GM12878 (cell line): ENCODE measurements around the gene NIFK. TPM values are rescaled to one million over a fixed set of nuclear protein-coding genes. Genes with fewer than 3 reads are reported as not detected.

ENCODE experiments used
- ATAC-seq: fragments of 200-7000 bp; cut with Tn5 transposase; 3 replicates; pipeline ENCODE4 v1.9.1; 2020; ENCODE audit warnings: mild to moderate bottlenecking, moderate library complexity
- BruUV-seq: library from RNA; stranded (reverse); fragments of 400-500 nt; replicated peaks from 2 replicates; lab custom pipeline; 2021; lab: Mats Ljungman, UMichigan
- CTCF ChIA-PET: fragments of 300-600 bp; sonication (Branson Sonifier 250); formaldehyde crosslinking; extraction: SDS; loops from one replicate; lab custom pipeline; 2021; ENCODE audit warnings: inconsistent platforms; lab: Yijun Ruan, JAX
- POLR2A ChIA-PET: fragments of 350-600 bp; formaldehyde crosslinking; extraction: SDS; loops from one replicate; lab custom pipeline; 2021; ENCODE audit warnings: inconsistent platforms; lab: Charles Lee
- RAD21 ChIA-PET: fragments of 300-600 bp; sonication (Branson Sonifier 250); formaldehyde crosslinking; loops from one replicate; lab custom pipeline; 2023; ENCODE audit warnings: antibody characterized with exemption; ENCODE audit not compliant: unreplicated experiment; lab: Charles Lee
- SMC1A ChIA-PET: fragments of 300-600 bp; sonication (Branson Sonifier 250); formaldehyde crosslinking; loops from one replicate; lab custom pipeline; 2023; ENCODE audit not compliant: unreplicated experiment, uncharacterized antibody; lab: Charles Lee
- DNase-seq: peaks from one replicate; pipeline ENCODE4 v3.0.0-alpha.2; 2011; ENCODE audit warnings: low read depth, low spot score
- FAIRE-seq: peaks from 3 replicates; lab custom pipeline; 2011; peaks lifted over from hg19 to GRCh38; lab: Jason Lieb, UNC
- H2AFZ ChIP-seq: 2 replicates; pipeline ENCODE4 v1.6.0; 2011; ENCODE audit warnings: low read depth, low read length, control low read depth; ENCODE audit not compliant: control insufficient read depth
- H3K27ac ChIP-seq: 2 replicates; pipeline ENCODE4 v1.5.1; 2011; ENCODE audit warnings: control low read depth; ENCODE audit not compliant: control insufficient read depth, insufficient read depth
- H3K27me3 ChIP-seq, 2 experiments: replicated peaks in 1 of 2; 2 replicates each; pipeline versions ENCODE4 v1.6.0 to v1.6.1; 2011; ENCODE audit warnings: low read length in 1 of 2; ENCODE audit not compliant: control insufficient read depth in 2 of 2, insufficient read depth in 2 of 2
- H3K36me3 ChIP-seq, 2 experiments: 2 replicates each; pipeline ENCODE4 v1.5.1; 2011; ENCODE audit warnings: low read length in 1 of 2; ENCODE audit not compliant: control insufficient read depth in 2 of 2, insufficient read depth in 2 of 2
- H3K4me1 ChIP-seq: 2 replicates; pipeline ENCODE4 v1.6.1; 2011; ENCODE audit warnings: mild to moderate bottlenecking, low read length, moderate library complexity, mixed read lengths; ENCODE audit not compliant: control insufficient read depth, insufficient read depth
- H3K4me2 ChIP-seq: 2 replicates; pipeline ENCODE4 v1.6.0; 2011; ENCODE audit warnings: control low read depth; ENCODE audit not compliant: control insufficient read depth, insufficient read depth
- H3K4me3 ChIP-seq: fragments of 200-600 bp; sonication (generic); 2 replicates; pipeline ENCODE4 v1.5.1; 2016
- H3K79me2 ChIP-seq: 2 replicates; pipeline ENCODE4 v1.6.0; 2011; ENCODE audit warnings: low read length; ENCODE audit not compliant: control insufficient read depth, insufficient read depth
- H3K9ac ChIP-seq: 2 replicates; pipeline ENCODE4 v1.8.0; 2011; ENCODE audit warnings: low read length, control low read depth, mixed read lengths; ENCODE audit not compliant: control insufficient read depth, insufficient read depth
- H3K9me3 ChIP-seq: replicated peaks from 3 replicates; pipeline ENCODE4 v1.5.1; 2011; ENCODE audit warnings: mild to moderate bottlenecking, low read length; ENCODE audit not compliant: control insufficient read depth, insufficient read depth
- H4K20me1 ChIP-seq: 2 replicates; pipeline ENCODE4 v1.6.0; 2011; ENCODE audit not compliant: control insufficient read depth, insufficient read depth
- CREB1 ChIP-seq: IDR thresholded peaks from 2 replicates; pipeline ENCODE4 v1.6.1; 2012; ENCODE audit warnings: low read depth, mild to moderate bottlenecking, inconsistent platforms
- FOS ChIP-seq: IDR thresholded peaks from 3 replicates; pipeline ENCODE4 v1.6.1; 2011; ENCODE audit warnings: borderline replicate concordance; ENCODE audit not compliant: insufficient read length; ENCODE audit errors: extremely low read depth
- FOXM1 ChIP-seq: IDR thresholded peaks from 2 replicates; pipeline ENCODE4 v1.6.1; 2012; ENCODE audit warnings: low read depth, mild to moderate bottlenecking, inconsistent platforms, low read length, moderate library complexity
- GABPA ChIP-seq: IDR thresholded peaks from 2 replicates; pipeline ENCODE4 v1.6.1; 2014; ENCODE audit warnings: antibody characterized with exemption, low read depth, mild to moderate bottlenecking, inconsistent platforms
- HCFC1 ChIP-seq: fragments of 150-350 bp; IDR thresholded peaks from 2 replicates; pipeline ENCODE4 v1.6.1; 2014; ENCODE audit warnings: low read length
- HDGF ChIP-seq: fragments of 450-650 bp; IDR thresholded peaks from 2 replicates; pipeline ENCODE4 v1.6.1; 2016; ENCODE audit warnings: antibody characterized with exemption
- LARP7 ChIP-seq: fragments of 450-650 bp; IDR thresholded peaks from 2 replicates; pipeline ENCODE4 v1.6.1; 2017; ENCODE audit warnings: mild to moderate bottlenecking
- NFIC ChIP-seq: IDR thresholded peaks from 2 replicates; pipeline ENCODE4 v1.6.1; 2012; ENCODE audit warnings: low read depth, mild to moderate bottlenecking, inconsistent platforms, low read length, moderate library complexity
- SMAD5 ChIP-seq: IDR thresholded peaks from 2 replicates; pipeline ENCODE4 v1.6.1; 2016; ENCODE audit warnings: antibody characterized with exemption, low read depth
- YY1 ChIP-seq: IDR thresholded peaks from 2 replicates; pipeline ENCODE4 v1.6.1; 2011; ENCODE audit warnings: low read depth, mild to moderate bottlenecking, low read length
- ZNF24 ChIP-seq: fragments of 450-650 bp; IDR thresholded peaks from 2 replicates; pipeline ENCODE4 v1.6.1; 2017; ENCODE audit warnings: antibody characterized with exemption, mild to moderate bottlenecking
- ZNF384 ChIP-seq: IDR thresholded peaks from 2 replicates; pipeline ENCODE4 v1.6.1; 2012; ENCODE audit warnings: low read depth, mild to moderate bottlenecking, low read length, improper control_type of control experiment, borderline replicate concordance
- WGBS: methylation state at CpG from one replicate; pipeline ENCODE4 v1.1.6; 2016; ENCODE audit warnings: low lambda C conversion rate; ENCODE audit not compliant: insufficient replicate concordance, insufficient coverage; ENCODE audit errors: missing lambda C conversion rate; 5-methylcytosine and 5-hydroxymethylcytosine counted together
- in situ Hi-C: fragments of 300-500 bp; cut with MboI; formaldehyde crosslinking; loops from 9 replicates; pipeline ENCODE4 v1.14.3; 2018; ENCODE audit warnings: mixed read lengths
- intact Hi-C: fragments of 100-400 bp; cut with micrococcal nuclease; formaldehyde crosslinking; loops from one replicate; pipeline ENCODE4 v1.14.2; 2022; ENCODE audit not compliant: unreplicated experiment
- polyA plus RNA-seq, 11 experiments: library from polyadenylated mRNA; depleted of rRNA in 4 of 11; unstranded in 6 of 11; stranded (reverse) in 5 of 11; fragments of >200 nt; fragmentation: Nextera tagmentation in 4 of 11; fragmentation: Illumina TruSeq in 1 of 11; extraction: Ambion mirVana in 4 of 11; extraction: Trizol in 1 of 11; gene quantifications; 1 replicate in 1 of 11; 2 replicates in 10 of 11; pipeline versions ENCODE4 v1.2.1 to v1.2.3, GENCODE V29; 2011 to 2016; ENCODE audit warnings: inconsistent platforms in 2 of 11, missing spikeins in 2 of 11, low read depth in 1 of 11
- total RNA-seq, 4 experiments: library from RNA; depleted of rRNA in 3 of 4; stranded (reverse); fragments of >200 nt in 3 of 4; fragmentation: Illumina TruSeq in 1 of 4; extraction: Trizol in 1 of 4; gene quantifications; 2 replicates each; pipeline versions ENCODE4 v1.2.1 to v1.2.3, GENCODE V29; 2013 to 2021
- TF ChIP-seq, protein P1 (sequence below): IDR thresholded peaks from 2 replicates; pipeline ENCODE4 v1.6.1; 2012; ENCODE audit warnings: improper control_type of control experiment, low read depth, low read length; ENCODE audit not compliant: insufficient replicate concordance
- TF ChIP-seq, protein P2 (sequence below): IDR thresholded peaks from 2 replicates; pipeline ENCODE4 v1.6.1; 2011; ENCODE audit warnings: mild to moderate bottlenecking, low read depth, low read length, moderate library complexity; ENCODE audit not compliant: insufficient replicate concordance

Gene NIFK
- total and polyA plus RNA-seq, 10 of the 15 experiments (the other 5 are each of a cell fraction or from before 2014, with no cell fraction given): 47.2 to 286 (median 157) TPM

GRCh38 chr2:121710470-121711170 is 26.1 kb downstream of the NIFK start:
- DNase-seq: no peak
- H3K27ac ChIP-seq: no peak overlapping the region
- H3K9me3 ChIP-seq: no peaks in the 10 kb centered on the region
- no peaks in the 10 kb centered on the region for H3K79me2 ChIP-seq
- H3K9ac ChIP-seq: no peak overlapping the region
- no peak overlapping the region for H3K4me2 ChIP-seq
- H3K36me3 ChIP-seq: no peaks in the 10 kb centered on the region
- no peak overlapping the region for H3K4me3 ChIP-seq
- in situ Hi-C loops (loop anchor here (25.0 kb wide), 1 partner anchor 623 kb away; no protein-coding TSS in a partner anchor), intact Hi-C loops (no loop called here)
- no peak for ATAC-seq
- no peak for FAIRE-seq
- ChIA-PET POLR2A (interaction anchor here (0.7 kb wide), 1 partner anchor 11 kb away, joined by 3 read pairs; no protein-coding TSS in a partner anchor), CTCF (no interaction called here), RAD21 (no interaction called here), SMC1A (no interaction called here)
- H2AFZ ChIP-seq: no peak overlapping the region
- no peaks in the 10 kb centered on the region for H3K27me3 ChIP-seq
- TF ChIP-seq ZNF384: no peak
- TF ChIP-seq, protein P1, sequence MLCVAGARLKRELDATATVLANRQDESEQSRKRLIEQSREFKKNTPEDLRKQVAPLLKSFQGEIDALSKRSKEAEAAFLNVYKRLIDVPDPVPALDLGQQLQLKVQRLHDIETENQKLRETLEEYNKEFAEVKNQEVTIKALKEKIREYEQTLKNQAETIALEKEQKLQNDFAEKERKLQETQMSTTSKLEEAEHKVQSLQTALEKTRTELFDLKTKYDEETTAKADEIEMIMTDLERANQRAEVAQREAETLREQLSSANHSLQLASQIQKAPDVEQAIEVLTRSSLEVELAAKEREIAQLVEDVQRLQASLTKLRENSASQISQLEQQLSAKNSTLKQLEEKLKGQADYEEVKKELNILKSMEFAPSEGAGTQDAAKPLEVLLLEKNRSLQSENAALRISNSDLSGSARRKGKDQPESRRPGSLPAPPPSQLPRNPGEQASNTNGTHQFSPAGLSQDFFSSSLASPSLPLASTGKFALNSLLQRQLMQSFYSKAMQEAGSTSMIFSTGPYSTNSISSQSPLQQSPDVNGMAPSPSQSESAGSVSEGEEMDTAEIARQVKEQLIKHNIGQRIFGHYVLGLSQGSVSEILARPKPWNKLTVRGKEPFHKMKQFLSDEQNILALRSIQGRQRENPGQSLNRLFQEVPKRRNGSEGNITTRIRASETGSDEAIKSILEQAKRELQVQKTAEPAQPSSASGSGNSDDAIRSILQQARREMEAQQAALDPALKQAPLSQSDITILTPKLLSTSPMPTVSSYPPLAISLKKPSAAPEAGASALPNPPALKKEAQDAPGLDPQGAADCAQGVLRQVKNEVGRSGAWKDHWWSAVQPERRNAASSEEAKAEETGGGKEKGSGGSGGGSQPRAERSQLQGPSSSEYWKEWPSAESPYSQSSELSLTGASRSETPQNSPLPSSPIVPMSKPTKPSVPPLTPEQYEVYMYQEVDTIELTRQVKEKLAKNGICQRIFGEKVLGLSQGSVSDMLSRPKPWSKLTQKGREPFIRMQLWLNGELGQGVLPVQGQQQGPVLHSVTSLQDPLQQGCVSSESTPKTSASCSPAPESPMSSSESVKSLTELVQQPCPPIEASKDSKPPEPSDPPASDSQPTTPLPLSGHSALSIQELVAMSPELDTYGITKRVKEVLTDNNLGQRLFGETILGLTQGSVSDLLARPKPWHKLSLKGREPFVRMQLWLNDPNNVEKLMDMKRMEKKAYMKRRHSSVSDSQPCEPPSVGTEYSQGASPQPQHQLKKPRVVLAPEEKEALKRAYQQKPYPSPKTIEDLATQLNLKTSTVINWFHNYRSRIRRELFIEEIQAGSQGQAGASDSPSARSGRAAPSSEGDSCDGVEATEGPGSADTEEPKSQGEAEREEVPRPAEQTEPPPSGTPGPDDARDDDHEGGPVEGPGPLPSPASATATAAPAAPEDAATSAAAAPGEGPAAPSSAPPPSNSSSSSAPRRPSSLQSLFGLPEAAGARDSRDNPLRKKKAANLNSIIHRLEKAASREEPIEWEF: no peak
- no peak for TF ChIP-seq HDGF
- no peak for TF ChIP-seq CREB1
- TF ChIP-seq GABPA: no peak
- no peak for TF ChIP-seq ZNF24
- TF ChIP-seq LARP7: no peak
- TF ChIP-seq, protein P2, sequence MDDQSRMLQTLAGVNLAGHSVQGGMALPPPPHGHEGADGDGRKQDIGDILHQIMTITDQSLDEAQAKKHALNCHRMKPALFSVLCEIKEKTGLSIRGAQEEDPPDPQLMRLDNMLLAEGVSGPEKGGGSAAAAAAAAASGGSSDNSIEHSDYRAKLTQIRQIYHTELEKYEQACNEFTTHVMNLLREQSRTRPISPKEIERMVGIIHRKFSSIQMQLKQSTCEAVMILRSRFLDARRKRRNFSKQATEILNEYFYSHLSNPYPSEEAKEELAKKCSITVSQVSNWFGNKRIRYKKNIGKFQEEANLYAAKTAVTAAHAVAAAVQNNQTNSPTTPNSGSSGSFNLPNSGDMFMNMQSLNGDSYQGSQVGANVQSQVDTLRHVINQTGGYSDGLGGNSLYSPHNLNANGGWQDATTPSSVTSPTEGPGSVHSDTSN: no peak
- no peak for TF ChIP-seq NFIC
- no peak for TF ChIP-seq FOXM1
- TF ChIP-seq FOS: no peak
- no peak for TF ChIP-seq HCFC1
- TF ChIP-seq SMAD5: no peak
- no peak for TF ChIP-seq YY1
- 74% methylated on average over 7 of the region's 7 CpGs for WGBS
- no peaks in the 10 kb centered on the region for H3K4me1 ChIP-seq
- no peaks in the 10 kb centered on the region for H4K20me1 ChIP-seq
- no TSS peak for BruUV-seq
